ENCODE measurements around the gene SH3D21. TPM values are rescaled to one million over a fixed set of nuclear protein-coding genes. Genes with fewer than 3 reads are reported as not detected.

The SH3D21 gene
- 10.0 and 13.6 TPM in 2 replicates for total RNA-seq

DNA sequence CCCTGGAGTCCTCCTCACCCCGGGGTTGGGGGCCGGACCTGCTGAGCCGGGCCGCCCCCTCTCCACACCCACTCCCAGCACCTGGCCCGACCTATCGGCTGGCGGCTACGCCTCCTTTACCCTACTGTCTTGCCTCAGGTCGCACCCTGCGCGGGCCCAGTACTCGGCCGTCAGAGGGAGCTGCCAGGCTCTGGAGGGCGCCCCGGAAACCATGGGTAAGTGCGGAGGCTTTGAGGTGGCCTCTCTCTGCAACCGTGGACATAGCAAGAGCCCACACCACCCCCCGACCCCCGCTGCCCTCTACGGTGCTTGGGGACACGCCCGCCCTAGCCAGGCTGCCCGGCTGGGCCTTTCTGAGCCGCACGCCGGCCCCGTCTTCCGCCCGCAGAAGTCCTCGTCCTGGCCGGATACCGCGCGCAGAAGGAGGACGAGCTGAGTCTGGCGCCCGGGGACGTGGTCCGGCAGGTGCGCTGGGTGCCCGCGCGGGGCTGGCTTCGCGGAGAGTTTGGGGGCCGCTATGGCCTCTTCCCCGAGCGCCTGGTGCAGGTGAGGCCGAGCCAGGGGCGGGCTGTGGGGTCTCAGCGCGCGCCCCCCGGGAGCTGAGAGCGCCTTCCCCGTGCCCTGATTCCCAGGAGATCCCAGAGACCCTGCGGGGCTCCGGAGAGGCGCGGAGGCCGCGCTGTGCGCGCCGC, at the start of gene SH3D21:
Gene SH3D21 (plus strand): TSS at position 159 of the 692 bp plus-strand sequence. CDS start 53 bp downstream, at position 212.

DNA sequence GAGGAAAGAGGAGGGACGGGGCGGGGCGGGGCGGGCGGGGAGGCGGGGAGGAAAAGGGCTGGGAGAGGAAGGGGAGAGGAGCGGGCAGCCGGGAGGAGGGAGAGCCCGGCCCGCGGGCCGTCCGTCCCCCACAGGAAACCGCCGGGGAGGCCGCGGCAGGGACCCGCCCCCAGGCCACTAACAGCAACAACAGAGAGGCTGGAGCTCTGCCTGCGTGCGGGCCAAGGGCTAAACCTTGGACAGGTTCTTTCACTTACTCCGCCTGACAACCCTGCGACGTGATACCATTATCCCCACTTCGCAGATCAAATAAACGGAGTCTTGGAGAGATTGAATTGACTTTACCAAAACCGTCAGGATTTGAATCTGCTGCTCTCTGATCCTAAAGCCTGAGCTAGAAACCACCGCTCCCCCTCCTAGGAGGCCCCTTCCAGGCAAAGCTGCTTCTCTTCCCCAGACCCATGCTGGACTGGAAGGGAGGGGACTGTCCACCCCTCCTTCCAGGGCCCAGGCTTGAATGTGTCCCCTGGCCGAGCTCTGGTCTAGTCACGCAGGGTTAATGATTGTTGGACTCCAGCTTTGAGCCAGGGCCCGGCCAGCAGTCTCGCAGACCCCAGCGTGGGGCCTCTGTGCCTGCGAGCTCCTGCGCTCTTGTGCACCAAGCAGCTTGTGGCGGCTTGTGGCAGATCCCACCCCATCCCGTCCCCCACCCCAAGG, 17.6 kb downstream of the SH3D21 start, which contains the start of gene EVA1B:
Gene EVA1B (minus strand): TSS at position 10 of the 717 bp plus-strand sequence. CDS start 608 bp downstream, outside the sequence.

Other genes starting within 250 kb of the SH3D21 start
- 0.33 and 0.36 TPM in 2 replicates for gene TEKT2, start 222.3 kb upstream of the SH3D21 start, total RNA-seq
- gene ADPRS, start 217.5 kb upstream of the SH3D21 start, total RNA-seq: 27.4 and 35.4 TPM in 2 replicates
- gene COL8A2, start 181.1 kb upstream of the SH3D21 start, total RNA-seq: 6.6 and 13.8 TPM in 2 replicates
- 61.5 and 65.4 TPM in 2 replicates for gene TRAPPC3, start 156.9 kb upstream of the SH3D21 start, total RNA-seq
- gene MAP7D1, start 150.2 kb upstream of the SH3D21 start, total RNA-seq: 81.4 and 103 TPM in 2 replicates
- gene THRAP3, start 81.9 kb upstream of the SH3D21 start, total RNA-seq: 88.9 and 101 TPM in 2 replicates
- gene EVA1B, start 17.3 kb downstream of the SH3D21 start, total RNA-seq: 130 and 131 TPM in 2 replicates
- 15.6 and 18.5 TPM in 2 replicates for gene STK40, start 79.6 kb downstream of the SH3D21 start, total RNA-seq
- 9.5 and 12.8 TPM in 2 replicates for gene LSM10, start 91.5 kb downstream of the SH3D21 start, total RNA-seq
- 8.6 and 10.1 TPM in 2 replicates for gene OSCP1, start 144.1 kb downstream of the SH3D21 start, total RNA-seq
- 39.2 and 41.0 TPM in 2 replicates for gene MRPS15, start 158.0 kb downstream of the SH3D21 start, total RNA-seq
- gene CSF3R, start 176.5 kb downstream of the SH3D21 start, total RNA-seq: under 0.01 TPM in 1 of 2 replicates, not detected in the other